GM12892 (cell line): ENCODE measurements around the gene TRIM72.
"Not testable (repeated sequence)": the region's sequence is repeated elsewhere in the genome, so short reads cannot be mapped to it uniquely, and the experiment has no call there.

Experiments used
- POLR2A ChIP-seq: IDR thresholded peaks from 2 replicates; pipeline ENCODE4 v1.6.1; 2011; ENCODE audit warnings: low read depth, low read length, control low read depth
- POLR2AphosphoS5 ChIP-seq: IDR thresholded peaks from 2 replicates; pipeline ENCODE4 v1.6.1; 2011; ENCODE audit warnings: low read depth, low read length, control low read depth
- TAF1 ChIP-seq: IDR thresholded peaks from 2 replicates; pipeline ENCODE4 v1.6.1; 2011; ENCODE audit warnings: low read depth, mild to moderate bottlenecking, control low read depth, low read length, borderline replicate concordance

DNA sequence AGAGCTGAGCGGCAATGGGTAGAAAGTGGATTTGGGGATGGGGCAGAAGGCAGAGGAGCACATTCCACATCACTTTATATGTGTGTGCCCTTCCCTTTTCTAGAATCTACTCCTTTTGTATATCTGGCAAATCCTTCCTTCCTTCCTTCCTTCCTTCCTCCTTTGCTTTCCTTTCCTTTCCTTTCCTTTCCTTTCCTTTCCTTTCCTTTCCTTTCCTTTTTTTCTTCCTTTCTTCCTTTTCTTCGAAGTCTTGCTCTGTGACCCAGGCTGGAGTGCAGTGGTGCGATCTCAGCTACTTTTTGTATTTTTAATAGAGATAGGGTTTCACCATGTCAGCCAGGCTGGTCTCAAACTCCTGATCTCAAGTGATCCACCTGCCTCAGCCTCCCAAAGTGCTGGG, 56.1 kb downstream of the TRIM72 start:
- not testable (repeated sequence) for TF ChIP-seq POLR2AphosphoS5, TAF1, POLR2A
